IMR-90 (cell line): ENCODE data around the gene RAD17. TPM values are rescaled to one million over a fixed set of nuclear protein-coding genes. Genes with fewer than 3 reads are reported as not detected.

Experiments
- ATAC-seq: fragments of 200-7000 bp; cut with Tn5 transposase; 2 replicates; pipeline ENCODE4 v1.9.1; 2020; ENCODE audit warnings: low read depth, mild to moderate bottlenecking, moderate library complexity
- BruUV-seq: library from RNA; stranded (reverse); fragments of 400-500 nt; replicated peaks from 2 replicates; lab custom pipeline; 2021; lab: Mats Ljungman, UMichigan
- CTCF ChIA-PET: fragments of 300-600 bp; formaldehyde crosslinking; extraction: SDS; loops from one replicate; lab custom pipeline; 2021; ENCODE audit warnings: antibody characterized with exemption; lab: Yijun Ruan, JAX
- POLR2A ChIA-PET: fragments of 300-600 bp; sonication (Branson Sonifier 250); formaldehyde crosslinking; loops from one replicate; lab custom pipeline; 2022; ENCODE audit warnings: antibody characterized with exemption; ENCODE audit not compliant: unreplicated experiment; lab: Charles Lee
- DNase-seq: peaks from one replicate; pipeline ENCODE4 v3.0.0; 2013
- H2AFZ ChIP-seq: replicated peaks from 2 replicates; pipeline ENCODE3; 2013; ENCODE audit warnings: low read length, mild to moderate bottlenecking; ENCODE audit not compliant: poor library complexity
- H2AK5ac ChIP-seq: 2 replicates; pipeline ENCODE4 v1.6.1; 2013; ENCODE audit warnings: low read depth, low read length, inconsistent platforms
- H2AK9ac ChIP-seq: replicated peaks from 2 replicates; pipeline ENCODE3; 2013; ENCODE audit warnings: mild to moderate bottlenecking, low read depth, low read length, moderate library complexity; ENCODE audit not compliant: poor library complexity
- H2BK120ac ChIP-seq: 2 replicates; pipeline ENCODE4 v1.6.1; 2013; ENCODE audit warnings: low read depth, low read length, inconsistent platforms
- H2BK15ac ChIP-seq: 3 replicates; pipeline ENCODE4 v1.6.1; 2013; ENCODE audit warnings: low read depth, low read length, inconsistent platforms
- H2BK20ac ChIP-seq: 2 replicates; pipeline ENCODE4 v1.6.1; 2013; ENCODE audit warnings: low read depth, mild to moderate bottlenecking, inconsistent platforms, low read length, moderate library complexity
- H2BK5ac ChIP-seq: 2 replicates; pipeline ENCODE4 v1.6.1; 2013; ENCODE audit warnings: mild to moderate bottlenecking, low read depth, low read length, inconsistent platforms; ENCODE audit not compliant: poor library complexity, severe bottlenecking
- H3K14ac ChIP-seq: replicated peaks from 2 replicates; pipeline ENCODE4 v1.6.1; 2013; ENCODE audit warnings: low read depth, low read length, inconsistent platforms
- H3K18ac ChIP-seq: 2 replicates; pipeline ENCODE4 v1.6.1; 2013; ENCODE audit warnings: low read depth, low read length, control low read depth
- H3K23ac ChIP-seq: 2 replicates; pipeline ENCODE4 v1.6.1; 2013; ENCODE audit warnings: low read depth, low read length, inconsistent platforms
- H3K27ac ChIP-seq: 2 replicates; pipeline ENCODE4 v1.5.1; 2013; ENCODE audit warnings: mild to moderate bottlenecking, control low read depth, low read length; ENCODE audit not compliant: insufficient read depth
- H3K27me3 ChIP-seq: 2 replicates; pipeline ENCODE4 v1.6.1; 2013; ENCODE audit warnings: low read length; ENCODE audit not compliant: control insufficient read depth, insufficient read depth
- H3K36me3 ChIP-seq: 2 replicates; pipeline ENCODE4 v1.6.1; 2013; ENCODE audit warnings: low read length, mixed read lengths; ENCODE audit not compliant: control insufficient read depth, insufficient read depth
- H3K4ac ChIP-seq: 2 replicates; pipeline ENCODE4 v1.6.1; 2013; ENCODE audit warnings: low read depth, low read length, inconsistent platforms
- H3K4me1 ChIP-seq: 2 replicates; pipeline ENCODE4 v1.6.1; 2013; ENCODE audit warnings: low read length, mixed read lengths; ENCODE audit not compliant: control insufficient read depth, insufficient read depth
- H3K4me2 ChIP-seq: 2 replicates; pipeline ENCODE4 v1.6.1; 2013; ENCODE audit warnings: low read depth, mild to moderate bottlenecking, control low read depth, low read length, moderate library complexity
- H3K4me3 ChIP-seq: 2 replicates; pipeline ENCODE4 v1.5.1; 2013; ENCODE audit warnings: low read depth, mild to moderate bottlenecking, control low read depth, low read length, moderate library complexity; ENCODE audit not compliant: insufficient read depth
- H3K56ac ChIP-seq: 2 replicates; pipeline ENCODE4 v1.6.1; 2013; ENCODE audit warnings: low read length, inconsistent platforms; ENCODE audit not compliant: insufficient read depth; ENCODE audit errors: extremely low read depth
- H3K79me1 ChIP-seq, 2 experiments: 2 replicates each; pipeline ENCODE4 v1.6.1; 2013; ENCODE audit warnings: low read length in 2 of 2, inconsistent platforms in 1 of 2, low read depth in 1 of 2
- H3K9ac ChIP-seq: 2 replicates; pipeline ENCODE4 v1.6.1; 2013; ENCODE audit warnings: low read depth, low read length, control low read depth
- H3K9me1 ChIP-seq: 2 replicates; pipeline ENCODE4 v1.6.1; 2013; ENCODE audit warnings: low read length, inconsistent platforms; ENCODE audit not compliant: insufficient read depth
- H3K9me3 ChIP-seq: 2 replicates; pipeline ENCODE4 v1.6.1; 2013; ENCODE audit warnings: low read length; ENCODE audit not compliant: control insufficient read depth, insufficient read depth
- H4K20me1 ChIP-seq: 2 replicates; pipeline ENCODE4 v1.6.1; 2013; ENCODE audit warnings: low read length, inconsistent platforms; ENCODE audit not compliant: insufficient read depth
- H4K5ac ChIP-seq: 2 replicates; pipeline ENCODE4 v1.6.1; 2013; ENCODE audit warnings: mild to moderate bottlenecking, low read depth, low read length, control low read depth
- H4K8ac ChIP-seq, 2 experiments: 2 replicates each; pipeline ENCODE4 v1.6.1; 2013; ENCODE audit warnings: low read depth in 2 of 2, low read length in 2 of 2, control low read depth in 1 of 2, inconsistent platforms in 1 of 2
- H4K91ac ChIP-seq: 2 replicates; pipeline ENCODE4 v1.6.1; 2013; ENCODE audit warnings: low read depth, low read length, inconsistent platforms; ENCODE audit not compliant: insufficient read depth
- BHLHE40 ChIP-seq: fragments of 150-350 bp; IDR thresholded peaks from 2 replicates; pipeline ENCODE4 v1.6.1; 2016; ENCODE audit warnings: mild to moderate bottlenecking, low read depth, low read length
- CEBPB ChIP-seq: IDR thresholded peaks from 2 replicates; pipeline ENCODE4 v1.6.1; 2012; ENCODE audit warnings: low read depth, low read length, improper control_type of control experiment
- CHD1 ChIP-seq: IDR thresholded peaks from 2 replicates; pipeline ENCODE4 v1.6.1; 2012; ENCODE audit warnings: low read depth, low read length, improper control_type of control experiment
- FOS ChIP-seq: fragments of 150-350 bp; IDR thresholded peaks from 2 replicates; pipeline ENCODE4 v1.6.1; 2016; ENCODE audit warnings: low read depth, low read length
- MAFK ChIP-seq: IDR thresholded peaks from 2 replicates; pipeline ENCODE4 v1.6.1; 2012; ENCODE audit warnings: low read depth, low read length, improper control_type of control experiment
- MAZ ChIP-seq: IDR thresholded peaks from 2 replicates; pipeline ENCODE4 v1.6.1; 2012; ENCODE audit warnings: low read depth, mild to moderate bottlenecking, low read length, improper control_type of control experiment, moderate library complexity, borderline replicate concordance
- MXI1 ChIP-seq: IDR thresholded peaks from 2 replicates; pipeline ENCODE4 v1.6.1; 2012; ENCODE audit warnings: low read depth, mild to moderate bottlenecking, low read length, moderate library complexity, borderline replicate concordance
- NFE2L2 ChIP-seq: fragments of 150-350 bp; IDR thresholded peaks from 2 replicates; pipeline ENCODE4 v1.6.1; 2016; ENCODE audit warnings: low read depth, mild to moderate bottlenecking, low read length
- RAD21 ChIP-seq: IDR thresholded peaks from 2 replicates; pipeline ENCODE4 v1.6.1; 2012; ENCODE audit warnings: low read length, improper control_type of control experiment
- RCOR1 ChIP-seq: IDR thresholded peaks from 2 replicates; pipeline ENCODE4 v1.6.1; 2012; ENCODE audit warnings: mild to moderate bottlenecking, low read length, improper control_type of control experiment; ENCODE audit not compliant: insufficient replicate concordance
- RFX5 ChIP-seq: IDR thresholded peaks from 2 replicates; pipeline ENCODE4 v1.8.0; 2012; ENCODE audit warnings: low read depth, mild to moderate bottlenecking, low read length, moderate library complexity
- SMC3 ChIP-seq: fragments of 150-350 bp; IDR thresholded peaks from 2 replicates; pipeline ENCODE4 v1.6.1; 2016; ENCODE audit warnings: low read depth, mild to moderate bottlenecking, antibody characterized with exemption, low read length, moderate library complexity
- dilution Hi-C: fragments of 300-500 bp; cut with HindIII; formaldehyde crosslinking; loops from one replicate; pipeline ENCODE4 v1.14.3; 2018; ENCODE audit warnings: low sequenced_read_pairs; ENCODE audit not compliant: unreplicated experiment
- in situ Hi-C: fragments of 300-500 bp; cut with MboI; formaldehyde crosslinking; loops from 3 replicates; pipeline ENCODE4 v1.14.3; 2019; ENCODE audit warnings: low sequenced_read_pairs, inconsistent platforms, mixed read lengths
- intact Hi-C: fragments of 100-400 bp; cut with micrococcal nuclease; formaldehyde crosslinking; loops from 2 replicates; pipeline ENCODE4 v1.10.0; 2022
- polyA plus RNA-seq, 3 experiments: library from polyadenylated mRNA; depleted of rRNA; stranded (reverse); fragments of >200 nt; gene quantifications; 2 replicates each; pipeline ENCODE4 v1.2.3, GENCODE V29; 2012; ENCODE audit warnings: low replicate concordance in 1 of 3
- total RNA-seq: library from RNA; depleted of rRNA; stranded (reverse); fragments of >200 nt; gene quantifications from 2 replicates; pipeline ENCODE4 v1.2.3, GENCODE V29; 2012
- TF ChIP-seq, protein P1 (sequence below): fragments of 150-350 bp; IDR thresholded peaks from 2 replicates; pipeline ENCODE4 v1.6.1; 2016; ENCODE audit warnings: low read depth, mild to moderate bottlenecking, low read length, moderate library complexity, borderline replicate concordance

The RAD17 gene
- total and polyA plus RNA-seq, 2 of the 4 experiments (the other 2 are of a cell fraction) = 10.9 to 11.4 TPM

- no peak overlapping the region for H2BK120ac ChIP-seq
- intact Hi-C loops (no loop called here), dilution Hi-C loops (no loop called here), in situ Hi-C loops (no loop called here)
- peaks cover 15% of the 10 kb centered on the region for H3K36me3 ChIP-seq
- H3K79me1 ChIP-seq = peaks cover 5 to 12% of the 10 kb centered on the region in 2 experiments; a peak in 3 of 4 replicates
- H3K4me3 ChIP-seq = no peak overlapping the region
- H3K18ac ChIP-seq = no peak overlapping the region
- ATAC-seq (no peak), DNase-seq (no peak)
- H3K4ac ChIP-seq = no peak overlapping the region
- H3K4me2 ChIP-seq = no peak overlapping the region
- H4K8ac ChIP-seq = no peak overlapping the region
- no peaks in the 10 kb centered on the region for H3K4me1 ChIP-seq
- H2BK15ac ChIP-seq = no peak overlapping the region
- H3K23ac ChIP-seq = no peak overlapping the region
- no peak overlapping the region for H3K56ac ChIP-seq
- CTCF ChIA-PET = no interaction called here
- no peak overlapping the region for H4K5ac ChIP-seq
- TF ChIP-seq BHLHE40 = no peak
- no peak for TF ChIP-seq RCOR1
- TF ChIP-seq, protein P1, sequence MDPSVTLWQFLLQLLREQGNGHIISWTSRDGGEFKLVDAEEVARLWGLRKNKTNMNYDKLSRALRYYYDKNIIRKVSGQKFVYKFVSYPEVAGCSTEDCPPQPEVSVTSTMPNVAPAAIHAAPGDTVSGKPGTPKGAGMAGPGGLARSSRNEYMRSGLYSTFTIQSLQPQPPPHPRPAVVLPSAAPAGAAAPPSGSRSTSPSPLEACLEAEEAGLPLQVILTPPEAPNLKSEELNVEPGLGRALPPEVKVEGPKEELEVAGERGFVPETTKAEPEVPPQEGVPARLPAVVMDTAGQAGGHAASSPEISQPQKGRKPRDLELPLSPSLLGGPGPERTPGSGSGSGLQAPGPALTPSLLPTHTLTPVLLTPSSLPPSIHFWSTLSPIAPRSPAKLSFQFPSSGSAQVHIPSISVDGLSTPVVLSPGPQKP = no peak
- no peak for TF ChIP-seq CEBPB
- no peak for TF ChIP-seq RFX5
- no peak for TF ChIP-seq MXI1
- TF ChIP-seq MAFK = no peak
- TF ChIP-seq SMC3 = no peak
- TF ChIP-seq NFE2L2 = no peak
- no peak for TF ChIP-seq CHD1
- no peak for TF ChIP-seq RAD21
- TF ChIP-seq FOS = no peak
- TF ChIP-seq MAZ = no peak
- no peak overlapping the region for H2AK5ac ChIP-seq
- no TSS peak for BruUV-seq
- H2AK9ac ChIP-seq = no peak overlapping the region
- H4K20me1 ChIP-seq = no peaks in the 10 kb centered on the region
- POLR2A ChIA-PET = no interaction called here
- no peak overlapping the region for H2BK5ac ChIP-seq
- H3K9me1 ChIP-seq = no peaks in the 10 kb centered on the region
- no peak overlapping the region for H2AFZ ChIP-seq
- H3K14ac ChIP-seq = no peak overlapping the region
- no peak overlapping the region for H3K27ac ChIP-seq
- no peak overlapping the region for H4K91ac ChIP-seq
- no peak overlapping the region for H3K9ac ChIP-seq
- no peaks in the 10 kb centered on the region for H3K27me3 ChIP-seq
- H2BK20ac ChIP-seq = no peak overlapping the region
- H3K9me3 ChIP-seq = no peaks in the 10 kb centered on the region
Observed at GRCh38 chr5:69350664-69351063, 19.0 kb upstream of the RAD17 start.
